Neural cell (in vitro differentiated cells): Measurements from ENCODE around the gene MUC5B. TPM values are rescaled to one million over a fixed set of nuclear protein-coding genes. Genes with fewer than 3 reads are reported as not detected.

Experiments
- H2AFZ ChIP-seq: fragments of 200-600, 300-800 bp; sonication (generic), shearing (Covaris generic); 2 replicates; pipeline ENCODE4 v1.6.0; 2014; ENCODE audit warnings: low read depth, mild to moderate bottlenecking, antibody characterized with exemption, low read length, moderate library complexity
- H3F3A ChIP-seq: fragments of 200-600 bp; shearing (Covaris generic); 2 replicates; pipeline ENCODE4 v1.6.1; 2016; ENCODE audit warnings: mild to moderate bottlenecking, moderate library complexity, mixed read lengths, antibody characterized with exemption, low read length; ENCODE audit not compliant: insufficient read depth, poor library complexity, severe bottlenecking
- H3K27ac ChIP-seq: fragments of 200-600, 300-800 bp; sonication (generic), shearing (Covaris generic); 2 replicates; pipeline ENCODE4 v1.5.1; 2014; ENCODE audit warnings: mild to moderate bottlenecking, low read length, moderate library complexity
- H3K27me3 ChIP-seq: fragments of 300-800, 200-600 bp; sonication (generic), shearing (Covaris generic); 2 replicates; pipeline ENCODE4 v1.6.0; 2014; ENCODE audit warnings: mild to moderate bottlenecking, low read depth, low read length, moderate library complexity; ENCODE audit not compliant: insufficient read depth
- H3K36me3 ChIP-seq: fragments of 300-800, 200-600 bp; sonication (generic), shearing (Covaris generic); 2 replicates; pipeline ENCODE4 v1.5.1; 2014; ENCODE audit warnings: mild to moderate bottlenecking, antibody characterized with exemption, low read length, moderate library complexity; ENCODE audit not compliant: insufficient read depth
- H3K4me2 ChIP-seq: fragments of 300-800, 200-600 bp; sonication (generic), shearing (Covaris generic); 2 replicates; pipeline ENCODE4 v1.6.0; 2014; ENCODE audit warnings: mild to moderate bottlenecking, low read length
- H3K4me3 ChIP-seq: fragments of 300-800, 200-600 bp; sonication (generic), shearing (Covaris generic); 2 replicates; pipeline ENCODE4 v1.5.1; 2014; ENCODE audit warnings: mild to moderate bottlenecking, low read length, moderate library complexity
- H3K79me2 ChIP-seq: fragments of 200-600 bp; shearing (Covaris generic); replicated peaks from 2 replicates; pipeline ENCODE4 v1.6.0; 2014; ENCODE audit warnings: mild to moderate bottlenecking, low read length, moderate library complexity; ENCODE audit not compliant: insufficient read depth
- H3K9ac ChIP-seq: fragments of 300-800, 200-600 bp; sonication (generic), shearing (Covaris generic); 2 replicates; pipeline ENCODE4 v1.6.1; 2016; ENCODE audit warnings: mild to moderate bottlenecking, low read length, mixed read lengths
- H3K9me2 ChIP-seq: fragments of 200-600 bp; shearing (Covaris generic); 2 replicates; pipeline ENCODE4 v1.6.1; 2016; ENCODE audit warnings: mild to moderate bottlenecking, low read length, mixed read lengths; ENCODE audit not compliant: insufficient read depth
- H3K9me3 ChIP-seq: fragments of 200-600, 300-800 bp; sonication (generic), shearing (Covaris generic); 2 replicates; pipeline ENCODE4 v1.6.1; 2016; ENCODE audit warnings: mild to moderate bottlenecking, mixed run types, low read length, moderate library complexity, mixed read lengths
- H4K20me1 ChIP-seq: fragments of 200-600 bp; shearing (Covaris generic); 2 replicates; pipeline ENCODE4 v1.6.1; 2016; ENCODE audit warnings: mild to moderate bottlenecking, mixed run types; ENCODE audit not compliant: insufficient read depth
- CTCF ChIP-seq: fragments of 450-650 bp; IDR thresholded peaks from 2 replicates; pipeline ENCODE4 v1.5.1; 2014; ENCODE audit warnings: antibody characterized with exemption, mild to moderate bottlenecking, moderate library complexity; ENCODE audit not compliant: poor library complexity, severe bottlenecking
- EP300 ChIP-seq: fragments of 450-650 bp; conservative IDR thresholded peaks from 2 replicates; pipeline ENCODE4 v1.6.1; 2014; ENCODE audit warnings: antibody characterized with exemption, mild to moderate bottlenecking, moderate library complexity; ENCODE audit not compliant: poor library complexity, severe bottlenecking
- EZH2 ChIP-seq: fragments of 200-600, 300-800 bp; shearing (Covaris generic), sonication (generic); IDR thresholded peaks from 2 replicates; pipeline ENCODE4 v1.6.1; 2014; ENCODE audit warnings: antibody characterized with exemption, low read length, borderline replicate concordance, mild to moderate bottlenecking; ENCODE audit not compliant: insufficient read depth, poor library complexity, severe bottlenecking
- MXI1 ChIP-seq: fragments of 450-650 bp; conservative IDR thresholded peaks from 2 replicates; pipeline ENCODE4 v1.6.1; 2014; ENCODE audit warnings: antibody characterized with exemption, mild to moderate bottlenecking; ENCODE audit not compliant: poor library complexity, severe bottlenecking
- POLR2AphosphoS5 ChIP-seq: IDR thresholded peaks from 2 replicates; pipeline ENCODE4 v1.6.1; 2012
- RAD21 ChIP-seq: fragments of 450-650 bp; conservative IDR thresholded peaks from 2 replicates; pipeline ENCODE4 v1.6.1; 2014; ENCODE audit warnings: antibody characterized with exemption, mild to moderate bottlenecking, moderate library complexity
- REST ChIP-seq: IDR thresholded peaks from 2 replicates; pipeline ENCODE4 v1.6.1; 2012; ENCODE audit warnings: borderline replicate concordance
- SMC3 ChIP-seq: fragments of 450-650 bp; conservative IDR thresholded peaks from 2 replicates; pipeline ENCODE4 v1.6.1; 2014; ENCODE audit warnings: antibody characterized with exemption, mild to moderate bottlenecking, moderate library complexity; ENCODE audit not compliant: poor library complexity
- TAF1 ChIP-seq: IDR thresholded peaks from 2 replicates; pipeline ENCODE4 v1.6.1; 2012; ENCODE audit warnings: low read depth
- polyA plus RNA-seq: library from polyadenylated mRNA; depleted of rRNA; stranded (reverse); fragments of >200 nt; gene quantifications from 2 replicates; pipeline ENCODE4 v1.2.3, GENCODE V29; 2014

MUC5B gene
- polyA plus RNA-seq, 1 donor from 2014 or later: not detected

DNA sequence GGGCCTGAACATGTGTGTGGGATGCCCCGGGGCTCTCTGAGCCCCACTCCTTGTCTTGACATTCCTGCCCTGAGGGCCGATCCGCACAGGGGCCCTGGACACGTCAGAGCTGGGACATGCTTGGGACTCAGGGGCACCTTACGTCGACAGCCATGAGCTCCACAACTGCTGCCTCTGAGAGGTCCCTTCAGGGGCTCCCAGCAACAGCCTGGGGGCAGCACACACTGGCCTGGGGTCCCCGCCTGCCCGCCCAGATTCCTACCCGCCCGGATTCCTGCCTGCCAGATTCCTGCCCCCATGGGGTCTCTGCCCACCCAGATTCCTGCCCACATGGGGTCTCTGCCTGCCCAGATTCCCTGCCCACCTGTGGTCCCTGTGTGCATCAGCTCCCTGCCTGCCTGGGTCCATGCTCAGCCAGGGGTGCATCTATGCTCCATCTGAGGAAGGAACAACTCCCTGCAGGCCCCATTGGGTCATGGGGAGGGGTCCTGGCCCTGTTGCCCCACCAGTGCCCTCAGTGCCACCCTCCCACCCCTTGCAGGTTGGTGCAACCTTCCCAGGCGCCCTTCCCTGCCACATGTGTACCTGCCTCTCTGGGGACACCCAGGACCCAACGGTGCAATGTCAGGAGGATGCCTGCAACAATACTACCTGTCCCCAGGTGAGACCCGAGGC lies 35.7 kb downstream of the MUC5B start:
- Histone ChIP-seq H3K4me3 (no peak overlapping the region), H3F3A (no peaks in the 10 kb centered on the region), H3K9me3 (no peaks in the 10 kb centered on the region), H3K9me2 (no peaks in the 10 kb centered on the region), H3K27me3 (no peaks in the 10 kb centered on the region), H3K9ac (no peak overlapping the region), H4K20me1 (no peaks in the 10 kb centered on the region), H2AFZ (no peak overlapping the region), H3K36me3 (no peaks in the 10 kb centered on the region), H3K79me2 (no peaks in the 10 kb centered on the region), H3K27ac (no peak overlapping the region), H3K4me2 (no peak overlapping the region)
- TF ChIP-seq POLR2AphosphoS5 (no peak), EP300 (no peak)

DNA sequence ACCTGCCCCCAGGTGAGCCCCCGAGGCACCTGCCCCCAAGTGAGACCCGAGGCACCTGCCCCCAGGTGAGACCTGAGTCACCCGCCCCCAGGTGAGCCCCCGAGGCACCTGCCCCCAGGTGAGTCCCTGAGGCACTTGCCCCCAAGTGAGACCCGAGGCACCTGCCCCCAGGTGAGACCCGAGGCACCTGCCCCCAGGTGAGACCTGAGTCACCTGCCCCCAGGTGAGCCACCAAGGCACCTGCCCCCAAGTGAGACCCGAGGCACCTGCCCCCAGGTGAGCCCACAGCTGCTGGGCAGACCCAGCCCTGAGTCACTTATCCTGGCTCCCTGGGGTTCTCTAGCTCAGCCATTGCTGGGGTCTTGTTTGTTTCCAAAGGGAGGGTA lies 36.2 kb downstream of the MUC5B start:
- no peaks in the 10 kb centered on the region for H3K36me3 ChIP-seq
- H3K9me2 ChIP-seq: no peaks in the 10 kb centered on the region
- H3K27me3 ChIP-seq: no peaks in the 10 kb centered on the region
- no peaks in the 10 kb centered on the region for H3F3A ChIP-seq
- H3K9ac ChIP-seq: no peak overlapping the region
- H3K79me2 ChIP-seq: no peaks in the 10 kb centered on the region
- H3K27ac ChIP-seq: no peak overlapping the region
- no peaks in the 10 kb centered on the region for H3K9me3 ChIP-seq
- no peak overlapping the region for H3K4me3 ChIP-seq
- no peaks in the 10 kb centered on the region for H4K20me1 ChIP-seq
- no peak overlapping the region for H3K4me2 ChIP-seq
- no peak for TF ChIP-seq SMC3
- no peak for TF ChIP-seq REST
- no peak for TF ChIP-seq EZH2
- no peak for TF ChIP-seq TAF1
- TF ChIP-seq POLR2AphosphoS5: no peak
- no peak for TF ChIP-seq EP300
- TF ChIP-seq RAD21: no peak
- H2AFZ ChIP-seq: no peak overlapping the region

- no peaks in the 10 kb centered on the region for H3F3A ChIP-seq
- no peaks in the 10 kb centered on the region for H3K36me3 ChIP-seq
- TF ChIP-seq TAF1 (no peak), POLR2AphosphoS5 (no peak), CTCF (no peak), REST (no peak), SMC3 (no peak), EZH2 (no peak), MXI1 (no peak), EP300 (no peak), RAD21 (no peak)
- H3K9ac ChIP-seq: no peak overlapping the region
- H3K4me2 ChIP-seq: no peak overlapping the region
- no peak overlapping the region for H3K4me3 ChIP-seq
- no peaks in the 10 kb centered on the region for H3K9me3 ChIP-seq
- H3K27me3 ChIP-seq: no peaks in the 10 kb centered on the region
- no peaks in the 10 kb centered on the region for H3K9me2 ChIP-seq
- H4K20me1 ChIP-seq: no peaks in the 10 kb centered on the region
- H3K27ac ChIP-seq: no peak overlapping the region
- no peak overlapping the region for H2AFZ ChIP-seq
- no peaks in the 10 kb centered on the region for H3K79me2 ChIP-seq
Measured at GRCh38 chr11:1259561-1259960, 36.7 kb downstream of the MUC5B start.
